Smooth muscle cell (in vitro differentiated cells): ENCODE data around the gene NUP42. TPM values are rescaled to one million over a fixed set of nuclear protein-coding genes. Genes with fewer than 3 reads are reported as not detected.

Experiments used
- DNase-seq: peaks from one replicate; lab custom pipeline; 2025; ENCODE audit not compliant: unreplicated experiment; lab: John Stamatoyannopoulos, UW
- H2AFZ ChIP-seq: fragments of 200-600 bp; sonication (generic); 2 replicates; pipeline ENCODE4 v1.6.0; 2016; ENCODE audit warnings: antibody characterized with exemption, low read depth, mild to moderate bottlenecking
- H3F3A ChIP-seq: fragments of 200-600 bp; sonication (generic); 2 replicates; pipeline ENCODE4 v1.6.0; 2017; ENCODE audit warnings: antibody characterized with exemption, low read depth
- H3K27ac ChIP-seq: fragments of 200-600 bp; sonication (generic); 2 replicates; pipeline ENCODE4 v1.5.1; 2016; ENCODE audit warnings: low read depth, mild to moderate bottlenecking
- H3K27me3 ChIP-seq: fragments of 200-600 bp; sonication (generic); 2 replicates; pipeline ENCODE4 v1.6.1; 2016; ENCODE audit warnings: low read depth, mild to moderate bottlenecking
- H3K36me3 ChIP-seq: fragments of 200-600 bp; sonication (generic); 2 replicates; pipeline ENCODE4 v1.5.1; 2016; ENCODE audit warnings: low read depth
- H3K4me1 ChIP-seq: fragments of 200-600 bp; sonication (generic); 2 replicates; pipeline ENCODE4 v1.5.1; 2016; ENCODE audit warnings: low read depth
- H3K4me2 ChIP-seq: fragments of 200-600 bp; sonication (generic); 2 replicates; pipeline ENCODE4 v1.6.0; 2016; ENCODE audit warnings: mild to moderate bottlenecking
- H3K4me3 ChIP-seq: fragments of 200-600 bp; sonication (generic); 2 replicates; pipeline ENCODE4 v1.5.1; 2016; ENCODE audit warnings: mild to moderate bottlenecking
- H3K79me2 ChIP-seq: fragments of 200-600 bp; sonication (generic); 2 replicates; pipeline ENCODE4 v1.6.0; 2016; ENCODE audit warnings: low read depth, mild to moderate bottlenecking
- H3K9ac ChIP-seq: fragments of 200-600 bp; sonication (generic); 2 replicates; pipeline ENCODE4 v1.6.0; 2016; ENCODE audit warnings: low read depth
- H3K9me3 ChIP-seq: fragments of 200-600 bp; sonication (generic); replicated peaks from 2 replicates; pipeline ENCODE4 v1.5.1; 2016; ENCODE audit warnings: low read depth
- H4K20me1 ChIP-seq: fragments of 200-600 bp; sonication (generic); 2 replicates; pipeline ENCODE4 v1.6.0; 2016; ENCODE audit warnings: low read depth
- polyA plus RNA-seq: library from polyadenylated mRNA; unstranded; fragments of >200 nt; fragmentation: Nextera tagmentation; extraction: Ambion mirVana; gene quantifications from 2 replicates; pipeline ENCODE4 v1.2.1, GENCODE V29; 2016
- total RNA-seq: library from RNA; depleted of rRNA; stranded (reverse); fragments of >200 nt; gene quantifications from 2 replicates; pipeline ENCODE4 v1.2.3, GENCODE V29; 2014
- TF ChIP-seq, protein P1 (sequence below): fragments of 200-600 bp; sonication (generic); IDR thresholded peaks from 2 replicates; pipeline ENCODE4 v1.5.1; 2017; ENCODE audit warnings: borderline replicate concordance, mild to moderate bottlenecking, antibody characterized with exemption; ENCODE audit not compliant: insufficient read depth, poor library complexity, severe bottlenecking

The NUP42 gene
- total and polyA plus RNA-seq, 2 experiments from 2014 or later = 16.4 to 18.1 TPM

DNA sequence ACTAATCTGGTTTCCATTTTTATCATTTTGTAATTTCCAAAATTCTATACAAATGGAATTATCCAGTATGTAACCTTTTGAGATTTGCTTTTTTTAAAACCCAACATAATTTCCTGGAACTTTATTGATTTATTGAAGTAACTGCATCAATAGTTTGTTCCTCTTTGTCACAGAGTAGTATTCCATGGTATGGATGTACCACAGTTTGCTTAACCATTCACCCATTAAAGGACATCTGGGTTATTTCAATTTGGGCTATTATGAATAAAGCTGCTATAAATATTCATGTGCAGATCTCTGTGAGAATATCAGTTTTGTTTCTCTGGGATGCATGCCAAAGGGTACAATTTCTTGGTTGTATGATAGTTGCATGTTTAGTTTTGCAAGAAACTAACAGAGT is 67.6 kb downstream of the NUP42 start:
- no peak for DNase-seq
- Histone ChIP-seq H3K4me3 (no peak overlapping the region), H3K4me1 (peaks cover 7% of the 10 kb centered on the region), H3K79me2 (no peaks in the 10 kb centered on the region), H3F3A (peaks cover 9% of the 10 kb centered on the region), H2AFZ (no peak overlapping the region), H3K36me3 (no peaks in the 10 kb centered on the region), H3K27ac (no peak overlapping the region), H4K20me1 (no peaks in the 10 kb centered on the region), H3K9me3 (no peaks in the 10 kb centered on the region), H3K9ac (no peak overlapping the region), H3K27me3 (no peaks in the 10 kb centered on the region), H3K4me2 (no peak overlapping the region)
- TF ChIP-seq, protein P1, sequence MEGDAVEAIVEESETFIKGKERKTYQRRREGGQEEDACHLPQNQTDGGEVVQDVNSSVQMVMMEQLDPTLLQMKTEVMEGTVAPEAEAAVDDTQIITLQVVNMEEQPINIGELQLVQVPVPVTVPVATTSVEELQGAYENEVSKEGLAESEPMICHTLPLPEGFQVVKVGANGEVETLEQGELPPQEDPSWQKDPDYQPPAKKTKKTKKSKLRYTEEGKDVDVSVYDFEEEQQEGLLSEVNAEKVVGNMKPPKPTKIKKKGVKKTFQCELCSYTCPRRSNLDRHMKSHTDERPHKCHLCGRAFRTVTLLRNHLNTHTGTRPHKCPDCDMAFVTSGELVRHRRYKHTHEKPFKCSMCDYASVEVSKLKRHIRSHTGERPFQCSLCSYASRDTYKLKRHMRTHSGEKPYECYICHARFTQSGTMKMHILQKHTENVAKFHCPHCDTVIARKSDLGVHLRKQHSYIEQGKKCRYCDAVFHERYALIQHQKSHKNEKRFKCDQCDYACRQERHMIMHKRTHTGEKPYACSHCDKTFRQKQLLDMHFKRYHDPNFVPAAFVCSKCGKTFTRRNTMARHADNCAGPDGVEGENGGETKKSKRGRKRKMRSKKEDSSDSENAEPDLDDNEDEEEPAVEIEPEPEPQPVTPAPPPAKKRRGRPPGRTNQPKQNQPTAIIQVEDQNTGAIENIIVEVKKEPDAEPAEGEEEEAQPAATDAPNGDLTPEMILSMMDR = no peak

Other genes with a start within 250 kb of the NUP42 start
- 66.1 and 113 TPM in 2 replicates for gene HYCC1, start 167.9 kb upstream of the NUP42 start, total RNA-seq
- 16.5 and 16.7 TPM in 2 replicates for gene HYCC1, start 167.9 kb upstream of the NUP42 start, polyA plus RNA-seq
- 56.4 and 70.0 TPM in 2 replicates for gene KLHL7, start 76.3 kb upstream of the NUP42 start, total RNA-seq
- gene KLHL7, start 76.3 kb upstream of the NUP42 start, polyA plus RNA-seq = 29.1 and 40.1 TPM in 2 replicates
- 23.2 and 26.1 TPM in 2 replicates for gene GPNMB, start 64.7 kb downstream of the NUP42 start, total RNA-seq
- 13.4 and 13.6 TPM in 2 replicates for gene GPNMB, start 64.7 kb downstream of the NUP42 start, polyA plus RNA-seq
- gene MALSU1, start 117.3 kb downstream of the NUP42 start, total RNA-seq = 77.7 and 89.8 TPM in 2 replicates
- gene MALSU1, start 117.3 kb downstream of the NUP42 start, polyA plus RNA-seq = 107 and 110 TPM in 2 replicates